Effector memory CD8-positive, alpha-beta T cell (primary cell): ENCODE results near the gene PPA1.

Experiments
- ATAC-seq: fragments of 150-1000 bp; cut with Tn5 transposase; replicated peaks from 2 replicates; pipeline ENCODE4 v1.10.0; 2021; ENCODE audit warnings: mild to moderate bottlenecking, moderate library complexity
- DNase-seq, 3 experiments: peaks; one replicate each; pipeline ENCODE4 v3.0.0; 2021
- H3K27ac Mint-ChIP-seq, 2 donors: one replicate each; pipeline ENCODE4 v1.8.0; 2022; ENCODE audit warnings: mild to moderate bottlenecking in 2 of 2, mixed read lengths in 2 of 2, moderate library complexity in 2 of 2
- H3K27me3 Mint-ChIP-seq, 2 donors: one replicate each; pipeline ENCODE4 v1.8.0; 2022; ENCODE audit warnings: mixed read lengths in 2 of 2
- H3K36me3 Mint-ChIP-seq: one replicate; pipeline ENCODE4 v1.8.0; 2022; ENCODE audit warnings: mild to moderate bottlenecking, moderate library complexity, mixed read lengths; ENCODE audit not compliant: insufficient read depth
- H3K4me1 Mint-ChIP-seq, 2 donors: one replicate each; pipeline ENCODE4 v1.8.0; 2022; ENCODE audit warnings: low read depth in 2 of 2, mixed read lengths in 2 of 2
- H3K4me3 Mint-ChIP-seq, 2 donors: one replicate each; pipeline ENCODE4 v1.8.0; 2022; ENCODE audit warnings: mild to moderate bottlenecking in 2 of 2, mixed read lengths in 2 of 2, moderate library complexity in 2 of 2
- H3K9me3 Mint-ChIP-seq, 2 donors: one replicate each; pipeline ENCODE4 v1.8.0; 2022; ENCODE audit warnings: mixed read lengths in 2 of 2
- total RNA-seq, 9 experiments: gene quantifications; one replicate each; lab custom pipeline; 2026; lab: John Stamatoyannopoulos, UW

PPA1 gene
- total RNA-seq, result 41.8 to 501 (median 89.5) reads per million in 9 experiments

- peak; percentile 99 to 100 (median 99) for DNase-seq
- Mint-ChIP-seq H3K36me3 (peaks cover 9% of the 10 kb centered on the region), H3K4me1 (peaks cover 8 to 14% of the 10 kb centered on the region in 2 donors), H3K27ac (peak within 1 kb of the TSS; percentile 85 to 88), H3K9me3 (no peaks in the 10 kb centered on the region), H3K4me3 (peak within 1 kb of the TSS; percentile 87), H3K27me3 (peaks cover 0 to 9% of the 10 kb centered on the region in 2 donors)
- peak; percentile 90 for ATAC-seq
These were observed at the start of gene PPA1 for GRCh38 chr10:70233109-70233938. TSS of gene PPA1 (minus strand) at chr10:70233429. CDS start at chr10:70233327, 102 bp downstream.

DNA sequence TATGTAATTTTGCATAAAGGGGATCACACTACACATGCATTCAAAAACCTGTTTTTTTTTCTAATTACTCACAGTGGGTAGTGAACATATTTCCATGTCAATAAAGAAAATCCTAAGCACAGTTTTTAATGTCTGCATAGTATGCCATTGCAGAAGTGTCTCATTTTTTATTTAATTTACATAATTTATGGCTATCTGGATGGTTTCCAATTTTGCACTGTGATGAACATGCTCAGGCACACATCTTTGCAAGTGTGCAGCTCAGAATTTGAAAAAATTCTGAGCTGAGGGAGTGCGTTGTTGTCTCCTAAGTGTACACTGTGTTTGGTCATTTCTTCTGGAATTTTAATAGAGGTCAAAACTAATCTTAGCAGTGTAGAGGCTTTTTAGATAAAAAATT lies 48.4 kb upstream of the PPA1 start:
- DNase-seq (no peak), ATAC-seq (no peak)
- H3K9me3 Mint-ChIP-seq, result no peaks in the 10 kb centered on the region
- H3K27ac Mint-ChIP-seq, result no peak overlapping the region
- H3K4me3 Mint-ChIP-seq, result no peak overlapping the region
- peaks cover 0 to 4% of the 10 kb centered on the region in 2 donors for H3K4me1 Mint-ChIP-seq
- H3K27me3 Mint-ChIP-seq, result peaks cover 52 to 66% of the 10 kb centered on the region in 2 donors
- no peaks in the 10 kb centered on the region for H3K36me3 Mint-ChIP-seq

- ATAC-seq, result no peak
- peaks cover 38 to 51% of the 10 kb centered on the region in 2 donors for H3K27me3 Mint-ChIP-seq
- H3K4me1 Mint-ChIP-seq, result peaks cover 0 to 4% of the 10 kb centered on the region in 2 donors
- H3K36me3 Mint-ChIP-seq, result no peaks in the 10 kb centered on the region
- no peak overlapping the region for H3K4me3 Mint-ChIP-seq
- H3K9me3 Mint-ChIP-seq, result peaks cover 0 to 1% of the 10 kb centered on the region in 2 donors
- no peak overlapping the region for H3K27ac Mint-ChIP-seq
- DNase-seq, result no peak
These were observed 46.9 kb upstream of the PPA1 start for GRCh38 chr10:70280099-70280498.

GRCh38 chr10:70277396-70278030 lies 44.3 kb upstream of the PPA1 start:
- peaks cover 2% of the 10 kb centered on the region in 2 donors for H3K4me1 Mint-ChIP-seq
- ATAC-seq (no peak), DNase-seq (no peak)
- no peak overlapping the region for H3K27ac Mint-ChIP-seq
- H3K36me3 Mint-ChIP-seq, result no peaks in the 10 kb centered on the region
- H3K9me3 Mint-ChIP-seq, result peaks cover 0 to 1% of the 10 kb centered on the region in 2 donors
- H3K4me3 Mint-ChIP-seq, result no peak overlapping the region
- H3K27me3 Mint-ChIP-seq, result peaks cover 16 to 25% of the 10 kb centered on the region in 2 donors

DNA sequence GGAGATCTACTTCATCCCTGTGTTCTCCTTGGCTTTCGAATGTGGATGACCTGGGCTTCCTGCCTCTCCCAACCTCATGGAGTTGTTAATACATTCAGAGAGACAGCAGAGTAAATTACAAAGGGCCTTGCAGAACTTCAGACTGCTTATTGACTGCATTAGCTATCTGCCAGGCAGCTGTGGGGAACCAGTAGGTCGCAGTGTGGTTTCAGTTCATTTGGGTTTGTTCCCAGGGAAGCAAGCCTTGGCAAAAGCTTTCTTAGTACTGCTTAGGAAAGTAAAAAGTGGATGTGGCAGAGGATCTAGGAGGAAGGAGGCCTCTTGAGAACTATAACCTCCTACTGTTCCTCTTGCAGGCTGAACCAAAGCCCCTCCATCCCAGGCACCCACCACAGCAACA lies 41.4 kb upstream of the PPA1 start:
- Mint-ChIP-seq H3K27me3 (no peaks in the 10 kb centered on the region), H3K36me3 (no peaks in the 10 kb centered on the region), H3K9me3 (peaks cover 0 to 1% of the 10 kb centered on the region in 2 donors), H3K4me3 (no peak overlapping the region), H3K27ac (no peak overlapping the region), H3K4me1 (peaks cover 2 to 11% of the 10 kb centered on the region in 2 donors)
- DNase-seq (no peak), ATAC-seq (no peak)

DNA sequence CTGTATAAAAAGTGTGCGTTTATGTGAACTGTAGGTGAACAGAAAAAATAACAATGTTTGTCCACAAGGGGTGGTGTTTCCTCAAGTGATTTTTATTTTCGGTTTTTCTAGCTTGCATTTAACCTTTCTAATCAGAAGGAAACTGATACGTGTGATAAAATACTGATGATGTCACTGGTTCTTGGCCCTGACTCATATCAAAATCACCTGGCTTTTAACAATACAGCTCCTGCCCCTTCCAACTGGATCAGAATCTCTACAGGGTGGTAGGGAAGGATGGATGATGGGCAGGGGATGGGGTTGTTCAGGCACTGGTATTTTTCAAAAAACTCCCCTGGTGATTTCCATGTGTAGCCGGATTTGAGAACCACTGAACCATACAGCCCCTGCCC lies 39.7 kb upstream of the PPA1 start:
- H3K9me3 Mint-ChIP-seq, result peaks cover 0 to 1% of the 10 kb centered on the region in 2 donors
- ATAC-seq, result peak; percentile 85
- H3K4me3 Mint-ChIP-seq, result no peak overlapping the region
- DNase-seq, result peak in 1 of 3 experiments; percentile 19
- H3K4me1 Mint-ChIP-seq, result peaks cover 2 to 11% of the 10 kb centered on the region in 2 donors
- no peaks in the 10 kb centered on the region for H3K36me3 Mint-ChIP-seq
- no peaks in the 10 kb centered on the region for H3K27me3 Mint-ChIP-seq
- peak overlapping the region in 1 of 2 donors; percentile 60 for H3K27ac Mint-ChIP-seq

GRCh38 chr10:70271996-70272924 lies 39.0 kb upstream of the PPA1 start:
- peaks cover 0 to 1% of the 10 kb centered on the region in 2 donors for H3K9me3 Mint-ChIP-seq
- no peak overlapping the region for H3K4me3 Mint-ChIP-seq
- peak overlapping the region in 1 of 2 donors; percentile 60 for H3K27ac Mint-ChIP-seq

DNA sequence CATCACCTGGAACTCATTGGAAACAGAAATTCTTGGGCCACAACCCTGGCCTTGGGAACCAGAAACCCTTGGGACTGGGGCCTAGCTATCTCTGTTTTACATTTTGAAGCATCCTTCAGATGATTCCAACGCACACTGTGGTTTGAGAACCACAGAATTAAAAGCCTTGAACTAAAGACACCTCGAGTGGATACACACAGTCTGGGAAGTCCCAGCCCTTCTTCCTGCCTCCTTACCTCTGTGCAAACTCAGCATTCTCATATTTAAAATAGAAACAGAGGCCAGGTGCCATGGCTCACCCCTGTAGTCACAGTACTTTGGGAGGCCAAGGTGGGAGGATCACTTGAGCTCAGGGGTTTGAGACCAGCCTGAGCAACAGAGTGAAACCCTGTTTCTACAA lies 37.7 kb upstream of the PPA1 start:
- H3K27ac Mint-ChIP-seq, result no peak overlapping the region
- ATAC-seq, result no peak

More at GRCh38 chr10:70271996-70272924, 39.0 kb upstream of the PPA1 start:
- H3K4me1 Mint-ChIP-seq, result peaks cover 2 to 11% of the 10 kb centered on the region in 2 donors
- no peak for DNase-seq
- H3K36me3 Mint-ChIP-seq, result no peaks in the 10 kb centered on the region
- ATAC-seq, result no peak
- H3K27me3 Mint-ChIP-seq, result no peaks in the 10 kb centered on the region

GRCh38 chr10:70269741-70270140 lies 36.5 kb upstream of the PPA1 start:
- H3K4me1 Mint-ChIP-seq, result peaks cover 2 to 11% of the 10 kb centered on the region in 2 donors
- H3K27me3 Mint-ChIP-seq, result peaks cover 0 to 3% of the 10 kb centered on the region in 2 donors
- no peaks in the 10 kb centered on the region for H3K36me3 Mint-ChIP-seq
- H3K4me3 Mint-ChIP-seq, result no peak overlapping the region
- no peak for DNase-seq
- no peak for ATAC-seq
- no peaks in the 10 kb centered on the region for H3K9me3 Mint-ChIP-seq
- H3K27ac Mint-ChIP-seq, result no peak overlapping the region

More for the DNA sequence above, 37.7 kb upstream of the PPA1 start:
- Mint-ChIP-seq H3K4me3 (no peak overlapping the region), H3K9me3 (peaks cover 0 to 1% of the 10 kb centered on the region in 2 donors), H3K27me3 (no peaks in the 10 kb centered on the region), H3K36me3 (no peaks in the 10 kb centered on the region), H3K4me1 (peaks cover 2 to 11% of the 10 kb centered on the region in 2 donors)
- no peak for DNase-seq

DNA sequence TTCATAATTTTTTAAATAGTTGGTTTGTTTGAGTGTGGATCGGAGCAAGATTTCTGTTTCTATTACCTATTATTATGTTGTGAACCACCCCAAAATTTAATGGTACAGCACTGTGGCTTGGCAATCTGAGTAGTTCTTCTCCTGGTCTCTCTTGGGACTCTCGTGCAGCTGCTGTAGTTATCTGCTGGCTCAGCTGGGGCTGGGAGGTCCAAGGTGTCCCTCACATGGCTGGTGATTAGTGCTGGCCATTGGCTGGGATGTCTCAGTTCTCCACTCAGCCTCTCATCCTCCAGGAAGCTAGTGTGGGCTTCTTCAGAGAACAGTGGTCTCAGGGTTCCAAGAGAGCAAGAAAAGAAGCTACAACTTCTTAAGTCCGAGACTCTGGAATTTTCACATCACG lies 35.1 kb upstream of the PPA1 start:
- no peak for ATAC-seq
- Mint-ChIP-seq H3K4me1 (peaks cover 2 to 11% of the 10 kb centered on the region in 2 donors), H3K36me3 (no peaks in the 10 kb centered on the region), H3K27me3 (peaks cover 4 to 13% of the 10 kb centered on the region in 2 donors), H3K4me3 (no peak overlapping the region), H3K9me3 (no peaks in the 10 kb centered on the region), H3K27ac (no peak overlapping the region)
- no peak for DNase-seq

GRCh38 chr10:70267161-70267933 lies 34.1 kb upstream of the PPA1 start:
- no peak for DNase-seq
- H3K36me3 Mint-ChIP-seq, result peaks cover 2% of the 10 kb centered on the region
- H3K4me1 Mint-ChIP-seq, result peaks cover 0 to 7% of the 10 kb centered on the region in 2 donors
- H3K27me3 Mint-ChIP-seq, result peaks cover 9 to 16% of the 10 kb centered on the region in 2 donors
- H3K9me3 Mint-ChIP-seq, result no peaks in the 10 kb centered on the region
- H3K27ac Mint-ChIP-seq, result no peak overlapping the region
- no peak overlapping the region for H3K4me3 Mint-ChIP-seq
- ATAC-seq, result no peak

DNA sequence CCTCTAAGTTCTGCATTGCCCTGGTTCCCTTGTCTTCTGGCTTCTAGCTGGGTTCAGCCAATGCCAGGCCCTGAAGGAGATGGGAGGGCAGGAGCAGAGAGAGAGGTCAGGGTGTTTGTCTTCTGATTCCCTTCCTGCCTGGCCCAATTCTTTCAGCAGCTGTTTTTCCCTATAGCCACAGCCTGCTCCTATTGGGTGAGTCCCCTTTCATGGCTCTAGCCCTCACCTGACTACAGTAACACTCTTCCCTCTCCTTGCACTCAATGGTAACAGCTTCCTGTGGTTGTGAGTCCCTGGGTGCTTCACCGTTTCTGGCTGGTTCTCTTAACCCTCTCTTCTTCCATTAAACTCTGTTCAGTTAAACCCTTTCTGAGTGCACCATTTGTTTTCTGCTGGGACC lies 33.5 kb upstream of the PPA1 start:
- H3K27me3 Mint-ChIP-seq, result peaks cover 10 to 17% of the 10 kb centered on the region in 2 donors
- peaks cover 0 to 3% of the 10 kb centered on the region in 2 donors for H3K4me1 Mint-ChIP-seq
- no peak overlapping the region for H3K27ac Mint-ChIP-seq

More for the DNA sequence above, 33.5 kb upstream of the PPA1 start:
- H3K9me3 Mint-ChIP-seq, result no peaks in the 10 kb centered on the region
- ATAC-seq (no peak), DNase-seq (no peak)
- peaks cover 2% of the 10 kb centered on the region for H3K36me3 Mint-ChIP-seq
- no peak overlapping the region for H3K4me3 Mint-ChIP-seq
